Hair follicle dermal papilla cell (primary cell): ENCODE data around the gene ZNF207. TPM values are rescaled to one million over a fixed set of nuclear protein-coding genes. Genes with fewer than 3 reads are reported as not detected.

Experiments used
- small RNA-seq: library from RNA; depleted of rRNA; stranded (forward); fragments of <200 nt; gene quantifications from one replicate; pipeline ENCODE3, GENCODE V24; 2012
- total RNA-seq: library from RNA; depleted of rRNA; stranded (reverse); fragments of >200 nt; gene quantifications from 2 replicates; pipeline ENCODE4 v1.2.3, GENCODE V29; 2012

The ZNF207 gene
- total RNA-seq = 149 and 183 TPM in 2 replicates

GRCh38 chr17:32349854-32350665, at the start of gene ZNF207:
Gene ZNF207 (plus strand): TSS chr17:32350157. CDS start chr17:32350286, 129 bp downstream.

GRCh38 chr17:32341857-32342602, 7.9 kb upstream of the ZNF207 start, which contains the start of gene C17orf75:
Gene C17orf75 (minus strand): TSS chr17:32342173. CDS start chr17:32342139, 34 bp downstream.

Small RNA genes within 50 kb of the gene (small RNA-seq; reads per million reads assigned to genes)
- gene AC005899.6 = not detected

Other genes with a start within 250 kb of the ZNF207 start
- 28.9 and 39.6 TPM in 2 replicates for gene RHOT1, start 207.7 kb upstream of the ZNF207 start, total RNA-seq
- gene RHBDL3, start 84.3 kb upstream of the ZNF207 start, total RNA-seq = 0.12 and 0.49 TPM in 2 replicates
- 9.1 and 10.5 TPM in 2 replicates for gene C17orf75, start 8.0 kb upstream of the ZNF207 start, total RNA-seq
- gene PSMD11, start 94.4 kb downstream of the ZNF207 start, total RNA-seq = 79.2 and 80.9 TPM in 2 replicates
- gene CDK5R1, start 136.8 kb downstream of the ZNF207 start, total RNA-seq = 0.61 and 0.65 TPM in 2 replicates